Measurements from ENCODE around the gene SPON1.
"Not testable (repeated sequence)": the region's sequence is repeated elsewhere in the genome, so short reads cannot be mapped to it uniquely, and the experiment has no call there.

SPON1 gene

GRCh38 chr11:14029971-14030920 lies 67.7 kb downstream of the SPON1 start:
- TF ChIP-seq CTCF (IDR thresholded peaks at IDR 0.05; ENCODE audit: insufficient read depth, low read depth, low read length, missing control alignments), result no peak
- no peak overlapping the region for H3K4me3 ChIP-seq (ENCODE audit: low read length)
- DNase-seq (ENCODE audit: low read depth), result peak; percentile 72

DNA sequence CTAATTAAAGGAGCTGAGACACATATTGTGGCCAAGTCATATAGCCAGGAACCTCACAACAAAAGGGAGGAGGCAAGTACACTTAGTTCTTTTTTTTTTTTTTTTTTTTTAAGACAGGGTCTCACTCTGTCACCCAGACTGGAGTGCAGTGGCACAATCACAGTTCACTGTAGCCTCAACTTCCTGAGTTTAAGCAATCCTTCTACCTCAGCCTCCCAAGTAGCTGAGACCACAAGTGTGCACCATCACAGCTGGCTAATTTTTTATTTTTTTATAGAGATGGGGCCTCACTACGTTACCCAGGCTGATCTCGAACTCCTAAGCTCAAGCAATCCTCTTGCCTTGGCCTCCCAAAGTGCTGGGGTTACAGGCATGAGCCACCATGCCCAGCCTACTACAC lies 73.0 kb downstream of the SPON1 start:
- H3K4me3 ChIP-seq (ENCODE audit: low read length); DNase-seq (ENCODE audit: low read depth): not testable (repeated sequence)

GRCh38 chr11:14036469-14036868 lies 73.9 kb downstream of the SPON1 start:
- no peak for TF ChIP-seq CTCF (IDR thresholded peaks at IDR 0.05; ENCODE audit: insufficient read depth, low read depth, low read length, missing control alignments)
- no peak overlapping the region for H3K4me3 ChIP-seq (ENCODE audit: low read length)
- no peak for DNase-seq (ENCODE audit: low read depth)

- TF ChIP-seq CTCF (IDR thresholded peaks at IDR 0.05; ENCODE audit: insufficient read depth, low read depth, low read length, missing control alignments), result no peak
- H3K4me3 ChIP-seq (ENCODE audit: low read length), result no peak overlapping the region
- no peak for DNase-seq (ENCODE audit: low read depth)
Observed at GRCh38 chr11:14041040-14041439, 78.5 kb downstream of the SPON1 start.

- TF ChIP-seq CTCF (IDR thresholded peaks at IDR 0.05; ENCODE audit: insufficient read depth, low read depth, low read length, missing control alignments), result no peak
- no peak overlapping the region for H3K4me3 ChIP-seq (ENCODE audit: low read length)
- DNase-seq (ENCODE audit: low read depth), result no peak
Observed at GRCh38 chr11:14041565-14041964, 79.0 kb downstream of the SPON1 start.

- no peak for DNase-seq (ENCODE audit: low read depth)
- H3K4me3 ChIP-seq (ENCODE audit: low read length), result no peak overlapping the region
Observed at GRCh38 chr11:14042686-14043465, 80.4 kb downstream of the SPON1 start.

More at GRCh38 chr11:14042686-14043465, 80.4 kb downstream of the SPON1 start:
- TF ChIP-seq CTCF (IDR thresholded peaks at IDR 0.05; ENCODE audit: insufficient read depth, low read depth, low read length, missing control alignments), result no peak

Measured in epithelial cell of esophagus (primary cell).